Bronchial epithelial cell (primary cell): ENCODE results near the gene FTCD. TPM values are rescaled to one million over a fixed set of nuclear protein-coding genes. Genes with fewer than 3 reads are reported as not detected.
"Not testable (repeated sequence)": the region's sequence is repeated elsewhere in the genome, so short reads cannot be mapped to it uniquely, and the experiment has no call there.

Source experiments
- DNase-seq: peaks from one replicate; pipeline ENCODE4 v3.0.0-alpha.2; 2010; ENCODE audit warnings: low read depth
- FAIRE-seq: peaks from 2 replicates; lab custom pipeline; 2011; peaks lifted over from hg19 to GRCh38; lab: Jason Lieb, UNC
- H3K27me3 ChIP-seq: 2 replicates; pipeline ENCODE4 v1.5.1; 2011; ENCODE audit warnings: low read length; ENCODE audit not compliant: control insufficient read depth, insufficient read depth
- H3K36me3 ChIP-seq: 2 replicates; pipeline ENCODE4 v1.5.1; 2011; ENCODE audit warnings: low read length; ENCODE audit not compliant: control insufficient read depth, insufficient read depth
- H3K4me3 ChIP-seq: 2 replicates; pipeline ENCODE4 v1.5.1; 2011; ENCODE audit warnings: mild to moderate bottlenecking, low read depth, low read length, control low read depth
- total RNA-seq: library from RNA; depleted of rRNA; stranded (reverse); fragments of >200 nt; gene quantifications from 2 replicates; pipeline ENCODE4 v1.2.1, GENCODE V29; 2014
- TF ChIP-seq, protein P1 (sequence below): IDR thresholded peaks from 2 replicates; pipeline ENCODE4 v1.5.1; 2011; ENCODE audit warnings: mild to moderate bottlenecking, moderate library complexity, low read length, control low read depth, inconsistent platforms; ENCODE audit not compliant: insufficient read depth, severe bottlenecking

FTCD gene
- total RNA-seq, 1 donor from 2014 or later, result not detected

DNA sequence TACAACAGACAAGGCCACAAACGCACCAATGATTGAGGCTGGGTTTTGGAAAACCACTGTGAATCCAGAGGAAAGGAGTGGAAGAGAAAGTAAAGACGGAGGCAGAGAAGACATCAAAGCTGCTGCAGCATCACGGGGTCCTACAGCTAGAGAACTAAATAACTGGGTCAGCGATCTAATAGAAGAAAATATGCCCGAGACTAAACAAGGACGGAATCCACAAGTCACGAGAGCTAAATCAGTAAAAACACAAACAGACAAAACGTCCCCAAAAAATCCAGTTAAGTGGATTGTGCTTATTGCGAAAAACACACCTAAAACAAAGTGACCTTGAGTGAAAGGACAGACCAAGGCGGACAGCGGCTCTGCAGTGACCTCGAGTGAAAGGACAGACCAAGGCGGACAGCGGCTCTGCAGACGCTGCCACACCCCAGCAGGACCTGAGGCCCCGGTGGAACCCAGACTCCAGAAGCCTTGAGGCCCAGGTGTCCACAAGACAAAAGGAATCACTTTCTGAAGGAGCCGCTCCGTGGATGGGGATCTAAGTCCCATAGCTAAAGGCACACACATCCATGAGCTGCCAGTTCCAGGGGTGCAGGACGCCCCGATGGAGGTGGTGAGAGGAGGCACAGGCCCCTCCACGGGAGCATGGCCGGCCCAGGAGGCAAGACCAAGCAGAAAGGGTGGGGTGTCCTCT is 6.0 kb downstream of the FTCD start:
- H3K27me3 ChIP-seq, result no peaks in the 10 kb centered on the region
- H3K4me3 ChIP-seq, result no peak overlapping the region
- TF ChIP-seq, protein P1, sequence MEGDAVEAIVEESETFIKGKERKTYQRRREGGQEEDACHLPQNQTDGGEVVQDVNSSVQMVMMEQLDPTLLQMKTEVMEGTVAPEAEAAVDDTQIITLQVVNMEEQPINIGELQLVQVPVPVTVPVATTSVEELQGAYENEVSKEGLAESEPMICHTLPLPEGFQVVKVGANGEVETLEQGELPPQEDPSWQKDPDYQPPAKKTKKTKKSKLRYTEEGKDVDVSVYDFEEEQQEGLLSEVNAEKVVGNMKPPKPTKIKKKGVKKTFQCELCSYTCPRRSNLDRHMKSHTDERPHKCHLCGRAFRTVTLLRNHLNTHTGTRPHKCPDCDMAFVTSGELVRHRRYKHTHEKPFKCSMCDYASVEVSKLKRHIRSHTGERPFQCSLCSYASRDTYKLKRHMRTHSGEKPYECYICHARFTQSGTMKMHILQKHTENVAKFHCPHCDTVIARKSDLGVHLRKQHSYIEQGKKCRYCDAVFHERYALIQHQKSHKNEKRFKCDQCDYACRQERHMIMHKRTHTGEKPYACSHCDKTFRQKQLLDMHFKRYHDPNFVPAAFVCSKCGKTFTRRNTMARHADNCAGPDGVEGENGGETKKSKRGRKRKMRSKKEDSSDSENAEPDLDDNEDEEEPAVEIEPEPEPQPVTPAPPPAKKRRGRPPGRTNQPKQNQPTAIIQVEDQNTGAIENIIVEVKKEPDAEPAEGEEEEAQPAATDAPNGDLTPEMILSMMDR, result no peak
- no peak for FAIRE-seq
- DNase-seq, result no peak
- H3K36me3 ChIP-seq, result no peaks in the 10 kb centered on the region

DNA sequence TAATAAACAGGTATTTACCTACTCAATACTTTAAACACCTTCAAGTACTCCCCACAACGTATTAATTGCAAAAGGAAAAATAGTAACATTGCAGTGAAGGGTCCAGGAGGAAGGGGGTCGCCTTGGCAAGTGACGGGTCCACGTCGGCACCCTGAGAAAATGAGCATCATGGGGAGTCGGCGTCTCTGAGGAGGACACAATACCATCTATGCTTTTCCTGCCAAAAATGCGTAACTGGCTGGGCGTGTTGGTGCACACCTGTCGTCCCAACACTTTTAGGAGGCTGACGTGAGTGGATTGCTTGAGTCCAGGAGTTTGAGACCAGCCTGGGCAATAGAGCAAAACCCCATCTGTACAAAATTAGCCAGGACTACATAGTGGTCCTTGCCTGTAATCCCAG is 7.3 kb downstream of the FTCD start:
- FAIRE-seq, result no peak
- no peaks in the 10 kb centered on the region for H3K27me3 ChIP-seq
- no peak for DNase-seq

DNA sequence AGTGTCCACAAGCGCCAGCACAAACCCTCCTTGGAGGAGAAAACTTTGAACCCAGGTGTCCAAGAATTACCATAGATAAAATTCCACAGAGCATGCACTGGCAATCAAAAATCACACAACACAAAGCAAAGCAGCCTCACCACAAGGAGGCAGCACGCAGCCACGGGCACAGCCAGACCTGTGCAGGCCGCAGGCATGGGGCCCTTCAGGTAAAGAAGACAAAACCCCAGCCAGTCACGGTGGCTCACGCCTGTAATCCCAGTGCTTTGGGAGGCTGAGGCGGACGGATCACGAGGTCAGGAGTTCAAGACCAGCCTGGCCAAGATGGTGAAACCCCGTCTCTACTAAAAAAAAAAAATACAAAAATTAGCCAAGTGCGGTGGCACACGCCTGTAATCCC is 8.0 kb downstream of the FTCD start:
- TF ChIP-seq, protein P1, result peak; percentile 70
- DNase-seq, result peak; percentile 33
- not testable (repeated sequence) for H3K4me3 ChIP-seq, H3K27me3 ChIP-seq, H3K36me3 ChIP-seq, FAIRE-seq

More for the DNA sequence above, 7.3 kb downstream of the FTCD start:
- Histone ChIP-seq H3K4me3 (no peak overlapping the region), H3K36me3 (no peaks in the 10 kb centered on the region)
- TF ChIP-seq, protein P1, result no peak

DNA sequence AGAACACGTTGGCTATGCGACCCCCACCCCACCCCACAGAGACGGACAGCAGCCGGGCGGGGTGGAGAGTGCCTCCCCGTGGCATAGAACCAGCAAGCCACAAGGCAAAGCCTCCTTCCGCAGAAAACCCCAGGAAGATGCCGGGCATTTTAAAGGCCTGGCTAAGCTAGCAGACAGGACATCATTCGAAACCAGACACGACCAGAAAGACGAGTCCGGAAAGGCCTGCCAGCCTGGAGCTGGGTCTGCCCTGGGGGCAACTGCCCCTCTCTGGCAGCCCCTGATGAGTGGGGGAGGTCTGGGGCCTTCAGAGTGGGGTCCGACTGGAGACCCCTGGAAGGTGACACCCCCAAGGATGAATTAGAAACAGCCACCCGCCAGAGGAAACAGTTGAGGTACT is 8.5 kb downstream of the FTCD start:
- TF ChIP-seq, protein P1, result no peak
- no peaks in the 10 kb centered on the region for H3K27me3 ChIP-seq
- no peak overlapping the region for H3K4me3 ChIP-seq
- FAIRE-seq (no peak), DNase-seq (no peak)
- no peaks in the 10 kb centered on the region for H3K36me3 ChIP-seq

DNA sequence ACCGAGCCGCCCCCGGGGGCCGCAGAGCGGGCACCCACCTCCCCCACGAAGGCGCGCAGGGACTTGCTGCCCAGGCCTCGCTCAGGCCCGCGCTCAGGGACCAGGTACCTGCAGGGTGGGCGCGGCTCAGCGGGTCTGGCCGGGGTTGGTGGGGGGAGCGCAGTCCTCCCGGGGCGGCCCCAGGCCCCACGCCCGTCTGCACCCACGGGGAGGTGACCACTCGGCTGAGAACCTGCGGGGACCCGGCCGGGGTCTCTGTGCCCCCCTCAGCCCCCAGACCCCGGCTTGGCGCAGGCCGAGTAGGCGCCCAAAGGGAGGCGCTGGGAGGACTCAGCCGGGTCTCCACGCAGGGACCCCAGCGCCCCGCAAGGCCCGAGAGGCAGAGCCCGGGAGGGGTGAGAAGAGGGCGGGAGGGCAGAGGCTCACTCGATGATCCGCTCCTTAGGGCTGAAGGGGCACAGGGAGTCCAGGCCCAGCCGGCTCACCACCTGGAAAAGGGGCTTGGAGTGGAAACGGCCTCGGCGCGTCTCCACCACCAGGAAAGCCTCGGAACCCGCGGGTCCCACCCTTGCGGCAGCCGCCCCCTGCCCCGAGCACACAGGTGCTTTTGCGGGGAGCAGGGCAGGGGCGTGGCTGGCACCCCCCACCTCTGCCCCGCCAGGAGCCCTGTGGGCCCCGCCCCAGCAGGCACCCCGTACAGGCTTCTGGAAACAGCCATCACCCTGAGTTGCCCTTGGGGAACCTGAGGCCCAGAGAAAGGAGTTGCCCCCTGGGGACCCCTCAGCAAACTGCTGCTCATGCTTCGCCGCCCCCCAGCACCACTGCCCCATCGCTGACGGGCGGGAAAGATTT is 9.3 kb downstream of the FTCD start:
- DNase-seq (no peak), FAIRE-seq (no peak)
- TF ChIP-seq, protein P1, result no peak
- Histone ChIP-seq H3K36me3 (no peaks in the 10 kb centered on the region), H3K4me3 (no peak overlapping the region), H3K27me3 (no peaks in the 10 kb centered on the region)
